ENCODE data around the gene CDH4. TPM values are rescaled to one million over a fixed set of nuclear protein-coding genes. Genes with fewer than 3 reads are reported as not detected.

Gene CDH4
- total RNA-seq, 6 experiments from 2014 or later, result 5.8 to 12.8 (median 10.9) TPM

GRCh38 chr20:61837200-61837599 lies 585.1 kb downstream of the CDH4 start:
- peaks cover 4% of the 10 kb centered on the region; the same call in 1 of the 2 replicates for H3K9me3 Mint-ChIP-seq
- DNase-seq, result no peak
- H3K4me1 Mint-ChIP-seq (ENCODE audit: low read depth), result no peaks in the 10 kb centered on the region
- no peak for TF ChIP-seq CTCF (IDR thresholded peaks at IDR 0.05)
- no peak overlapping the region for H3K4me3 Mint-ChIP-seq
- no peak overlapping the region for H3K27ac Mint-ChIP-seq
- peaks cover 6% of the 10 kb centered on the region for H3K27me3 Mint-ChIP-seq (ENCODE audit: insufficient read depth)
- no peaks in the 10 kb centered on the region for H3K36me3 Mint-ChIP-seq (ENCODE audit: low read depth)

- Mint-ChIP-seq H3K9me3 (peaks cover under 1% of the 10 kb centered on the region; the same call in 1 of the 2 replicates), H3K27ac (no peak overlapping the region), H3K36me3 (ENCODE audit: low read depth) (no peaks in the 10 kb centered on the region), H3K27me3 (ENCODE audit: insufficient read depth) (peaks cover 8% of the 10 kb centered on the region), H3K4me3 (no peak overlapping the region), H3K4me1 (ENCODE audit: low read depth) (no peaks in the 10 kb centered on the region)
- no peak for TF ChIP-seq CTCF (IDR thresholded peaks at IDR 0.05)
- DNase-seq, result no peak
These were observed 587.3 kb downstream of the CDH4 start for GRCh38 chr20:61839223-61839911.

- Mint-ChIP-seq H3K27ac (no peak overlapping the region), H3K4me3 (no peak overlapping the region), H3K27me3 (ENCODE audit: insufficient read depth) (peaks cover 6% of the 10 kb centered on the region), H3K36me3 (ENCODE audit: low read depth) (no peaks in the 10 kb centered on the region), H3K9me3 (peaks cover 4% of the 10 kb centered on the region; the same call in 1 of the 2 replicates), H3K4me1 (ENCODE audit: low read depth) (no peaks in the 10 kb centered on the region)
- DNase-seq, result no peak
- no peak for TF ChIP-seq CTCF (IDR thresholded peaks at IDR 0.05)
These were observed 588.1 kb downstream of the CDH4 start for GRCh38 chr20:61839912-61840778.

- H3K4me1 Mint-ChIP-seq (ENCODE audit: low read depth), result no peaks in the 10 kb centered on the region
- no peak for TF ChIP-seq CTCF (IDR thresholded peaks at IDR 0.05)
- DNase-seq, result no peak
- H3K4me3 Mint-ChIP-seq, result no peak overlapping the region
- no peak overlapping the region for H3K27ac Mint-ChIP-seq
- no peaks in the 10 kb centered on the region for H3K36me3 Mint-ChIP-seq (ENCODE audit: low read depth)
- H3K9me3 Mint-ChIP-seq, result peaks cover 4% of the 10 kb centered on the region; the same call in 1 of the 2 replicates
- H3K27me3 Mint-ChIP-seq (ENCODE audit: insufficient read depth), result peaks cover 6% of the 10 kb centered on the region
These were observed 588.9 kb downstream of the CDH4 start for GRCh38 chr20:61840779-61841455.

GRCh38 chr20:61841551-61841950 lies 589.5 kb downstream of the CDH4 start:
- Mint-ChIP-seq H3K9me3 (peaks cover 8% of the 10 kb centered on the region; the same call in 1 of the 2 replicates), H3K4me3 (no peak overlapping the region), H3K27me3 (ENCODE audit: insufficient read depth) (peaks cover 6% of the 10 kb centered on the region), H3K36me3 (ENCODE audit: low read depth) (no peaks in the 10 kb centered on the region), H3K4me1 (ENCODE audit: low read depth) (no peaks in the 10 kb centered on the region), H3K27ac (no peak overlapping the region)
- no peak for DNase-seq
- no peak for TF ChIP-seq CTCF (IDR thresholded peaks at IDR 0.05)
